T-helper 1 cell treated with Interleukin-12 subunit alpha and Interleukin-12 subunit beta and Interleukin-4 antibody, amounts not matched to agents 30 ng/mL and 1 ng/mL, for 36 hours (primary cell): ENCODE data around the gene DIS3L2. TPM values are rescaled to one million over a fixed set of nuclear protein-coding genes. Genes with fewer than 3 reads are reported as not detected.
"Not testable (repeated sequence)": the region's sequence is repeated elsewhere in the genome, so short reads cannot be mapped to it uniquely, and the experiment has no call there.

Experiments
- intact Hi-C: fragments of 100-400 bp; cut with micrococcal nuclease; formaldehyde crosslinking; loops from one replicate; pipeline ENCODE4 v1.15.1; 2024
- total RNA-seq: library from RNA; stranded (reverse); gene quantifications from 2 replicates; pipeline ENCODE4 v1.2.3, GENCODE V29; 2022

The DIS3L2 gene
- total RNA-seq, 1 donor from 2014 or later, result 45.6 TPM

DNA sequence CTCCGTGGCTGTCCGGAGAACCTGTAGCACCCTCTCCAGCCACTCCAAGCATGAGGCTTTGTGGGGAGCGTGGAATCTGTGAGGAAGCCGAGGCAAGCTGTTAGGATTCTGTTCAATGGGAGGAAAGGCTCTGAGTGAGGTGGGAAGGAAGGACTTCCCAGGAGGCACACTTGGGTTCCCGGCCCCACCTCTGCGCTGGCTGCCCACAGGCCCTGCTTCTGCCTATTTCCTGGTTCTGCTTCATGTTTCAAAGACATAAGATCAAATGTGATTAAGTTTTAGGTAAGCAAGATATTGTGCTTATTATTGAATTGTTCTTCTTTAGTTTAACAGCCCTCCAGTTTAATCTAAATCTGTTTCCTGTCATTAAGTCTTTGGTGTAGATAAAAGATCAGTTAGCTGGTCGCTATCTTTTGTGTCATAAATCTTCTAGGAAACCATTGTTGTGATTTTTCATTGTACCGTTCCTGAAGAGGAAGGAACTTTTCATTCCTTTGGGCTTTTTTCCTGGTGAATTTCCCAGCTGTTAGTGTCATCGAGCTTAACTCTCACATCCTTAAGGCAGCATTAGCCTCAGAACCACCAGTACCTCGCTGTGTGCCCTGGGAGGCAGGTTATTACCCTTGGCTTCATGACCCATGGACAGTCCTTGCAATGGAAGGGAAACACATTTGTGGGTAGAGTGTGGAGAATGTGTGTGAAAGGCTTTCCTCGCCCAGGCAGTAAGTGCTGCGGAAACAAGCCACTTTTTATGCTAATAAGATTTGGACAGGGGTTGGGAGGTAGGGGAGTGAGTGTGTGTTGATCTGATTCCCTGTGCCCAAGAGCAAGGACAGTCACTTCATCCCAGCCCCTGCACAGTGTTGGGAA is 355.2 kb downstream of the DIS3L2 start:
- intact Hi-C loops, result loop anchor here (5.0 to 10.0 kb wide), 2 partner anchors 289 to 712 kb away; no protein-coding TSS in a partner anchor

DNA sequence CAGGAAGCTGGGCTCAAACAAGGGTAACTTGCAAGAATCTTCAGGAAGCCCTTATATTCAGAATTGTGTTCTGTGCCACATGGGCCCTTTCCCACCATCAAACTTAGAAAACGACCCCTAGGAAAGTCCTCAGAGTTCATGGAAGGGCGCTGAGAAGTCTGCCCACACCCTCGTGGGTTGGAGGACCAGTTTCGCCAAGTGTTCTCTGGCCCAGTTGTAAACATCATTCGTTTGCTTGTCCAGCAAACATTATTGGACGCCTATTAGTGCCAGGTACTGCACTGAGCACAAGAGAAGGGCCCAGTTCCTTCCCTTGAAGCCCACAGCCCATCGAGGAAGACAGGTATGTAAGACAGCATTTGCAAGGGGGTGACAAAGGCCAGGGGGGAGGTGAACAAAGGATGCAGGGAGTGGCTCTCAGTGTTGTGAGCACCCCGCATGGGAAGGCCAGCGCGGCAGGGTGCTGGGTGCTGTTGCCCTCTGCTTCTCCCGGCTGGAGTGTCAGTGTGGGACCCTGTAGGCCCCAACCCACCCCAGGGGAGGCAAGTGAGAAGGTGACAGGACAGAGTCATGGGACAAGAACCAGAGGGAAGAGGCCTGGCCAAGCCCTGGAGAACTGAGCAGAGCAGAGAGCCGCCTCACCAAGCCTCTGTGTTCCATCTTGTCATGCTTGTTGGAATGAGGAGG is 356.8 kb downstream of the DIS3L2 start:
- intact Hi-C loops, result loop anchor here (5.0 to 10.0 kb wide), 2 partner anchors 291 to 714 kb away; no protein-coding TSS in a partner anchor

DNA sequence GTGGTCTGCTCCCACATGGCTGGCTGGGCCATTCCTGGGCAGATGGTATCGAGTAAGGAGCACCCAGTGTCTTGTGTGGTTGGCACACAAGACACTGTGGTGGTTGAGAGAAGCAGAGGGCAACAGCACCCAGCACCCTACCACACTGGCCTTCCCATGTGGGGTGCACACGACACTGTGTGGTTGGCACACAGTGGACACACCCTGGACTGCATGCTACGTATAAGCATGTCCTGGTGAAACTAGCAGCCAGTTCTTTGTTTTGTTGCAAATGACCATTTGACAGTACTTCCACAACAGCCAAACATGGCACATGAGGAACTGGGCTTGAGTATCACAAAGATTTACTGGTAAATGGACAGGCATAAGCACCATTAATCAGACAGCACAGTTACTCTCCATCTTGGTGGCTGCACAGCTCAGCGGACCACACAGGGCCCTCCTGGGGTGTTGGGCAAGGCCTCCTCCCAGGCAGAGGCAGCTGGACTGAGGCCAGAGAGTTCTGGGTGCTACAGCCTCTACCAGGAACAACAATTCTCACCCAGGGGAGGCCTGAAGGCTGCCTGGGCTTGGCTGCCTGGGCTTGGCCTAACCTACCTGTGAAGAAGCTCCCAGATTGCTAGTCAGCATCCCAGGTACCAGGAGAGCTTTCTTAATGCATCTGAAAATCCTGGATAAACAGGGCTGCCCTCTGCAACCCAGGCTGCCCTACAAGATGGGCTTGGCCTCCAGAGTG is 357.7 kb downstream of the DIS3L2 start:
- intact Hi-C loops, result loop anchor here (5.0 to 10.0 kb wide), 2 partner anchors 292 to 714 kb away; no protein-coding TSS in a partner anchor

DNA sequence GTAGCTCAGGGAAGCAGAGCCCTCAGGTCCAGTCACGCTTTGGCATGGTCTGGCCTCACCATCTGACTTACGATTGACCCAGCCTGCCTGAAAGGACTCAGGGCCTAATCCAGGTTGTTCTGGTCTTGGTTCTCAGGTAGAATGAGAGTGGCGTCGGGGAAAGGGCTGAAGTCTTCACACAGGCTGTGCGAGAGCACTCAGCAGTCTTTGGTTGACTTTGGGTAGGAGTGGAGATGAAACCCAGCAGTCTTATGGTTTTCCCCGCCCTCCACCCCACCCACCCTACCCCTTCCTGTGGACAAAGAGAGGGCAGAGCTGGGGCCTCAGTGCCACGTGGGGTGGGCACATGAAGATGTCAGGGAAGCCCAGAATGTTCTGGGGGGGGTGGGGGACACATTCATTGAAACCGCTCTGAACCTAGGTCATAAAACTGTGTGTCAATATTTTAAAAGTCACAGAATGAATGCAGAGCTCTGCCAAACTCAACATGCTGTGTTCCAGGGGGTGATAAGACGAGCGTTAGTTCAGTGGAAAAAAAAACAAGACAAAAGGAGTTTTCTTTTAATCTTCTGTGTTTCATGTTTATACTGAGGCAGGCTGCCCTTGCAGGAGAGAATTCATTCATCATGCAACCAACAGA is 358.4 kb downstream of the DIS3L2 start:
- intact Hi-C loops, result loop anchor here (5.0 to 10.0 kb wide), 2 partner anchors 293 to 715 kb away; no protein-coding TSS in a partner anchor

DNA sequence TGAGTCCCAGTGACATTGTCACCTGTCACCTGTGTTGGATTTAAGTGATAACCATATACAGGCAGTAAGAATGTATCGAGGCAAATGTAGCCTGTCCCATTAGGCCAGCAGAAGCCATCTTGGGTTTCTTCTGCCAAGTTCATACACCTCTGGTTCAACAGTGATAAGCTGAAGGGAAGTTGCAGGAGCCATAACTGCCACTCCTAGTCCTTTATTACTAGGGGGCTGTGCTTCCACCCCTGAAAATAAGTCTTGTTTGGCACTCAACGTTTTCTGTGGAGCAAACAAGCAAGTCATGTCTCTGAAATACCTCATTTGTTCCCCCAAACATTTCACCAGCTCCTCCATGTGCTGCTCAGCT is 358.9 kb downstream of the DIS3L2 start:
- intact Hi-C loops, result no loop called here

DNA sequence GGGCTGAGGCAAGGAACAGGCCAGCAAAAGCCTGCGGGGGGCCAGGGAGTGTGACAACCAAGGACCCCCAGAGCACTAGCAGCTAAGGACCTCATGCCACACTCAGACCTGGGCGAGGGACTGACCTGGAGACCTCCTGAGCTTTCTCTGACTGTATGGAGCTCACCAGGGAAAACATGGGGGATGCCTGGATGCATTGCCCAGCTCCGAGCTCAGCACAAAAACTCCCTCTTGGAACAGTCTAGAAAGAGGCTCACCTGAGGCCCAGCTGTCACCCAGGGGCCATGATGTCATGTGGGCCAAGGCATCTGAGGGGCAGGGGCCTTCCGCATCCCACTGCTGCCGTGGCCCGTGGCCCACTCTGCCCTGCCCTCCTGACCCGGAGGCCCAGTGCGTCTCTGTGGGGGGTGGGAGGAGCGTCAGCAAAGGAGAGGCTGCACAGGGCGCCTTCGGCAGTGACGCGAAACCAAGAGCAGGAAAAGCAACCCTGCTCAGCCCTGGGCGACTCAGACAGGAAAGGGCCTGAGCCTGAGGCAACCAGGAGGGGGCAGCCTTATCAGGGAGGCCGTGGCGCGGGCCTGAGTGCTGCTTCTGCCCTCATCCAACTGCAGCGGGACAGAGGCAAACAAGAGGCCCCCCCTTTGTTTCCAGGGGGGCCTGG is 359.8 kb downstream of the DIS3L2 start:
- intact Hi-C loops, result no loop called here

DNA sequence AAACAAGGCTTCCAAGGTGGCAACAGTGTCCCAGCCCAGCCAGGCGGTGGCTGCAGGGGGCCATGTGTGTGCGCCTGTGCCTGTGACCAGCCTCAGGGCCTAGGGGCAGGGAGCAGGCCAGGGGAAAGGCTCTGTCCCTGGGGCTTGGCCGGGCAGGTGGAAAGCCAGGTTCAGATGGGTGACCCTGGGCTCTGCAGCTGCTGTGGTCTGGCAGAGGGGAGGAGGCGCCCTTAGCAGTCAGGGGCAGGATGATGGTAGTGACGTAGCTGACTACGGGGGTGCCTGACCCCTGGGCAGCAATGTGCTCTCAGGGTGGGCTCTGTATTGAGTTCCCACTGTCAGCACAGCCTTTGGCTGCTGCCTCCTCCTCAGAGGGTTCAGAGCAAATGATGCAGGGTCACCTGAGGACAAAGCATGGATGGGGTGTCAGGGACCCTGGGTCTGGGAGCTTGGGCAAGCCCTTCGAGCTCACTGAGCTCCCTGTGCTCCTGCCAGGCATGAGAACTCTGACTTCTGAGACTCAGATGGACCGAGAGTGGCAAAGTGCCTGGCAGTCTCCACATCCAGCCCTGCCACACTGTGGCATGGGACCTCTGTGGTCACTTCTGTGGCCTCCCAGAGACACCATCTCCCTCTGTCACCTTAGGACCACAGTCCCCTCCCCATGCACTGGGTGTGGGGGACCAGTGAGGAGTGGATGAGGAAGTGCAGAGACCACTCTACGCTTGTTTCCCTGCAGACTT is 360.5 kb downstream of the DIS3L2 start:
- intact Hi-C loops, result no loop called here

DNA sequence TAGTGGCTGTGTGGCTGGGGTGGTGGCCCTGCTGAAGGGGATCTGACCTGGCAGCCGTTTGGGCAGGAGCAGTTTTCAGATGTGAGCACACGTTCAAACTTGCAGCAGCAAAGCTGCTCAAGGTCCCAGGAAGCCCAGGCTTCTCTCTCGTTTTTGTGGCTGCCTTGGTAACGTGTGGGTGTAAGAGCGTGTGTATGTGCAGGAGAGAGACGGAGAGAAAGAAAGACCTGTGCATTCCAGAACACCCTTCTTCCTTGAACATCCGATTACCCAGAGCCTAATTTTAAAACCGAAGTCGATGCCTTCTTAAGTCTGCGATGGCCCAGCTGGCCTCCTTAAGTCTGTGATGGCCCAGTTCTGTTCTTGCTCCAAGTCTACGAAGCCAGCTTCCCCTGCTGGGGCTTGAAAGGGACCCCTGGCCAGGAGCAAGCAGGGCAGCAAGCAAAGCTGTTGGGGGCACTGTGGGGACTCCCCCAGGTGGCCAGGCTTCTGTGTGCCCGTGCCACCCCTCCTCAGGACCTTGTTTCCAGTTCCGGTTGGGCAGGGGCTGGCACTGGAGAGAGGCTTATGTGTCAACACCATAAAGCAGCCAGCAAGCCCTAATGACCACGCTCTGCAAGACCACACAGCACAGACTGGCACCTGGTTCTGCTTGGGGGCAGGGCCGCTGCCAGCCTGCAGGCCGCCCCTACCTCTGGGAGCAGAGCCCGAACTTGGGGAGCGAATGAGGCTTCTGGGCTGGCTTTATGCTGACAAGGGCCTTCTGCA is 361.2 kb downstream of the DIS3L2 start:
- intact Hi-C loops, result no loop called here

DNA sequence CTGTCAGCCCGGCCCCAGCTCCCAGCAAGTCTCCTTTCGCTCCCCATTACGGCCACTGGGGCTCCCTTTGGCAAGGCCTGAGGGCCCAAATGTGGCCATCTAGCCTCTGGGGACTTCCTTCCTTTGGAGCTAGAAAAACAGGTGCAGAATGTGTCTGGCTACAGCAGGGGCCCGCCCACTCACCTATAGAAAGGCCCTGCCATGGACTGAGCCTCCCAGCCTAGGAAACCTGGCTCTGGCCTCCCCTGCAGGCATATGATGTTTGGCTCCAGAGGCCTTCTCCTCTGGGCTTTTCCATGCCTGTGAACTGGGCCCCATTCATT is 361.8 kb downstream of the DIS3L2 start:
- intact Hi-C loops, result no loop called here

DNA sequence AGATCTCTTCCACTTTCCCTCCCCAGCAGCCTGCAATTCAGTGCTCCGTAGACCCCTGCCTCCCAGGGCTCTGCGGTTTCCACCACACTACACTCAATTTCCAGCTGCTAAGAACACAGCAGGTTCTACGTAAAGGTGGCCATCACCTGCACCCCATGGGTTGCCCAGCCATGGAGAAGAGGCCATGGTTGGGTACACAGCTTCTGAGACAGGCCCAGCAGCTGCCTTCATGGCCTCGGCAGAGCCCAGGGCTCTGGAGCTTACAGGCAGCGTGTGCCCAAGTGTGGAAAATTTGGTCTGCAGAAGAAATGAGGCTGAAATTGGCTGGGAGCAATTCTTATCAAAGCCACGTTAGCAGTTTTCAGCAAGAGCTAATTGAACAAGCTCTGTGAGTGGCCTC is 362.5 kb downstream of the DIS3L2 start:
- intact Hi-C loops, result not testable (repeated sequence)

DNA sequence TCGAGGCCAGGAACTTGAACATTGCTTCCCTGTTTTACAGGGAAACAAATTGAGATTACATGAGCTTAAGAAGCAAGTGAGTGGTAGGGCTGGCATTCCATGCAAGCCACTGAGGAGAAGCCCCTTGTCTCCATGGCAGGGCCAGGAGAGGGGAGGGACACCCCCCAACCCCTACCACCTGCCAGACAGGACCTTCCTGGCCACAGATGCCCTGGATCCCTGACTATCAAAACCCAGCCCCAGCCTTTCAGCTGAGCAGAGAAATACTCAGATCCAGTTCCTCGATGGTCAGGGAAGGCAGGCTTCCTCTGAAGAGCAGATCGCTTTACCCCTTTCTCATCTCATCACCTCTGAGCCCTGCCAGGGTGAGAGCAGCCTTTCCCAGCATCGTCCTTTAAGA is 363.3 kb downstream of the DIS3L2 start:
- intact Hi-C loops, result loop anchor here (5.0 kb wide), 1 partner anchor 177 kb away; no protein-coding TSS in a partner anchor

DNA sequence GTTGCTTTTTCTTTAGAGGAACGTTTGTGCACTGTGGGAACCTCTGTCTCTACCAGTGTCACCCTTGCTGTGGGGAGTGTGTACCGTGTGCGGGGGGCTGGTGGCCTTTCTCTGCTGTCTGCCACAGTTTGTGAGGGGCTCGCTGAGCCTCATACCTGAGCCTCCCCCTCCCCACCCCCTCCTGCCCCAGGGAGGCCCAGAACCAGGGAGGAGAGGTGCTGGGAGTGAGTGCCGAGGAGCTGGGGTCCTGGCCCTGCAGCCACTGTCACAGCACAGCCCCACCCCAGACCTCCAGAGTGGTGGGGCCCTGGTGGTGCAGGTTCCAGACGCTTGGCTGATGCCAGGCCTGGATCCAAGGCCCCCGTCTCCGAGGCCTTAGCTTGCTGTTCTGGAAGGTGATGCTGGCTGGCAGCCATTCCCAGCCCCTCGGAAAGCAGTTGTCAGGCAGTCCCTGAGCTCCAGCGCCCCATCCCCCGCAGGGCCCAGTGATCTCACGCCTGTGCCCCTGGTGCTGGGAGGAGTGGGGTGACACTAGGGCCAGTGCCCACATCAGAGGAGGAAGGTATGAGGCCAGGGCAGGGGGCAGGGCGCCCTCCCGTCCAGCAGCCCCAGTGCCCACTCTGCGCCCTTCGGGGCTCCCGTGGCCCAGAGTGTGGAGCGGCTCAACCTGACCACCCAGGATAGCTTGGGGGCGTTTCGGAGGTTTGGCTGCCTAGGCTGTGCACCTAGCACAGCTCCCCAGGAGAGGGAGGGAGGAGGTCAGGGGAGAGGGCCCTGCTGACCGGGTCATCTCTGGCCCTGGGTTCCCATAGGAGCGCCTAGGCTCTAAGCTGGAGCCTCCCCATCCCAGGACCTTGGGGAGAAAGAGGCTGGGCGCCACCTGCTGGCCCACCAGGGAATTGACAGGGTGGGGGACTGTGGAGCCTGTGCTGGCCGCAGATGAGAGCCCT is 364.1 kb downstream of the DIS3L2 start:
- intact Hi-C loops, result loop anchor here (2.0 to 5.0 kb wide), 3 partner anchors 115 to 363 kb away; no protein-coding TSS in a partner anchor

DNA sequence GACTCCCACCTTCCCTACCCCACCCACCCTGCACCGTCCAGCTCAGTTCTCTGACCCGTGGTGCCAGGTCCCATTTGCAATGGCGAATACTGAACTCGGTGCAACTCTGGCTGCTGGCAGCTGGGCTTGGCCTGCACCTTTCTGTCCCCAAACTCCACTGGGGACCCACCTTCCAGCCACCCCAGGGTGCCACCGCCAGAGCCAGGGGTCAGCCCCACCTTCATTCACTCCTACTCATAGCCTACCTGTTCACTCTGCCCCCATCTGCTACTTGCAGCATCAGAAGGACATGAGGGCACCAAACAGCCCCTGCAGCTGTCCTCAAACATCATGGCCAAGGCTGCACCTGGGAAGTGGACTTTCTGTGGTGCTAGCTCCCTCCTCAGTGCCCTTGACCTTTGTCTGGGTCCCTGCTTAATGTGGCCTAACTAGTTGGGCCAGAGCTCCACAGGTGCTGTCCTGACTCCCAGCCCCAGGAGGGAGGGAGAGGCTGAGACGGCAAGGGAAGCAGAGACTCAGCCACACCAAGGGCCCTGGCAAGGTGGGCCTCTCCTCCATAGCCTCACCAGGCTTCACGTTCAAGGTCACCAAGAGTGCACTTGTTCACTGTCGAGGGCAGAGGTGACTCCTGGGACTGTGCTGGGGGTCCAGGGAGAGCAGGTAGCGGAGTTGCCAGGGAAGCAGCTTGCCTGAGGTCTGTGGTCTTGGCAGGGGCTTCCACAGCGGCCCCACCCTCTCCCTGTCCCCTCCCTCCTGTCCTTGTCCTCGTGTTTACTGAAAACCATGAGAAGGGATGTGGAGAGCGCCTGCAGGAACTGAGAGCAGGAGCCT is 365.0 kb downstream of the DIS3L2 start:
- intact Hi-C loops, result loop anchor here (1.0 to 5.0 kb wide), 7 partner anchors 11 to 420 kb away; no protein-coding TSS in a partner anchor

DNA sequence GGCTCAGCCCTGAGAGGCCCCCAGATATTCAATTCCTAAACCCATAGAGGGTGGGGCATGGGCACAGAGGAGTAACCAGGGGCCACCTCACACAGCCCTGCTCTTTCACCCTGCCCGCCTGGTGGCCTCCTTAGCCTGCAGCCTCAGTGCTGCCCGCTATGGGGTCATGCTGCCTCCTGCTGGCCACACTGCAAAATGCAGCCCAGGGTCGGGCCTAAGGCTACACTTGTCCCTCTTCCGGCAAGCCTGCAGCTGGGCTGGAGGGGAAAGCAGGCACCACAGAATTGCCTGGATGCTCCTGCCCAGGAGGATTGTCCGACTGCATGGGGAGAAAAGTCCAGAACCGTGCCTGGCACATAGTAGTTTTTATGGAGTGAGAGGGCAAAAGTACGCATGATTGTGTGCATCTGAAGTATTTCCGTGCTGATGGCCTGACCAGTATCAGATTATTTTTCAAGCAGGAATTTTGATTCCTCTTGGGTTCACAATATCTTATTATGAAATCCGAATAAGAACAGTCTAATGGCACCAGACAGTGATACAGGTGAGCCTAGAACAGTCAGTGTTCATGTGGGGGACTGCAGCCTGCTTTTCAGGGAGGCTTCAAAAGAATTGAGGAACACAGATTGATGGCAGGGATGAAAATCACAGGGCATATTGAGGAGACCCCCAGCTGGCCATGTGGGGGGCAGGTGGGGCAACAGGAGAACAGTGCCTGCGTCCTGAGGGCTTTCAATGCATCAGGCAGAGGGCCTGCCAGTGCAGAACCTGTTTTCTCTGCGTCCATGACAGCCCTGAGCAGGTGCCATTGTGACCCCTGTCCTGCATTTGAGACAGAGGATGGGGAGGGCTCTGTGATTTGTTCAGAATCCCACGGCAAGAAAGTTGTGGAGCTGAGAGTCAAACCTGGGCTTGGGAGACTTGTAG is 365.9 kb downstream of the DIS3L2 start:
- intact Hi-C loops, result loop anchor here (1.0 to 5.0 kb wide), 7 partner anchors 12 to 421 kb away; no protein-coding TSS in a partner anchor

DNA sequence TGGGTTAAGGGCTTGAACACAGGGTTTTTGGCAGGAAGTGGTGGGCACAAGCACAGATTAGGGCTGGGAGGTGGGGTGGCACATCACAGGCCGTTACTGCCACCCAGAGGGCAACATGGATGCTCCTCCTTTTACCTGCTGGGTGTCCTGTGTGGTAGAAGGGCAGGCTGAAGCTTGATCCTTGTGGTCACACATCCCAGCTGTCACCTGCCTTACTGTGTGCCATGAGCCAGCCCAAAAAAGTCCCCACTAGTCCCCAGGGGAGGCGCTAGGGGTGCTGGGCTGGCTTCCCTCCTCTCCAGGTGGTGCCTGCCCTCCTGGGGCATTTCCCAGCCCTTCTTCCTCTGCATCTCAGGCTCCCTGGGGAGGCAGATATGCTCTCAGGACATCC is 366.5 kb downstream of the DIS3L2 start:
- intact Hi-C loops, result loop anchor here (5.0 kb wide), 1 partner anchor 181 kb away; no protein-coding TSS in a partner anchor
